ENCODE results near the gene LEFTY1. TPM values are rescaled to one million over a fixed set of nuclear protein-coding genes. Genes with fewer than 3 reads are reported as not detected.

The LEFTY1 gene
- total RNA-seq, 1 donor from 2014 or later = 0.40 TPM

DNA sequence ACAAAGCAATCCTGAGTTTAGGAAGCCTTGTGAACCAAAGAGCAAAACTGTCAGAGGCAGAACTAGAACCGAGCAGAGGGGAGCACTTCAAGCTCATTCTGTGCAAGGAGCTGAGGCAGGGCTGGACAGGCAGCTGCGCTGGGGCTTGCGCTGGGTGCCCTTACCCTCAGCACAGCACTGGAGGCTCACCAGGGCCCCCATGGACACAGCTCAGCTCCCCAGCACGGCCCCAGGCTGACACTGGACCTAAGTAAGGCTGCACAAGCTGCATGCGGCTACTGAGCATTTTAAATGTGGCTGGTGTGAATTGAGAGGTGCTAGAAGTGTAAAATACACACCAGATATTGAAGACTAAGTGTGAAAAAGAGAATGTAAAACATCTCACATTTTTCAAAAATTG lies 28.8 kb downstream of the LEFTY1 start:
- no peaks in the 10 kb centered on the region for H3K27me3 Mint-ChIP-seq (ENCODE audit: unreplicated experiment)
- no peaks in the 10 kb centered on the region for H3K9me3 Mint-ChIP-seq (ENCODE audit: unreplicated experiment)
- no peak overlapping the region for H3K4me3 Mint-ChIP-seq (ENCODE audit: unreplicated experiment)
- H3K4me1 Mint-ChIP-seq (ENCODE audit: unreplicated experiment) = peaks cover 6% of the 10 kb centered on the region
- H3K36me3 Mint-ChIP-seq (ENCODE audit: unreplicated experiment) = peaks cover 31% of the 10 kb centered on the region
- TF ChIP-seq, protein P1, sequence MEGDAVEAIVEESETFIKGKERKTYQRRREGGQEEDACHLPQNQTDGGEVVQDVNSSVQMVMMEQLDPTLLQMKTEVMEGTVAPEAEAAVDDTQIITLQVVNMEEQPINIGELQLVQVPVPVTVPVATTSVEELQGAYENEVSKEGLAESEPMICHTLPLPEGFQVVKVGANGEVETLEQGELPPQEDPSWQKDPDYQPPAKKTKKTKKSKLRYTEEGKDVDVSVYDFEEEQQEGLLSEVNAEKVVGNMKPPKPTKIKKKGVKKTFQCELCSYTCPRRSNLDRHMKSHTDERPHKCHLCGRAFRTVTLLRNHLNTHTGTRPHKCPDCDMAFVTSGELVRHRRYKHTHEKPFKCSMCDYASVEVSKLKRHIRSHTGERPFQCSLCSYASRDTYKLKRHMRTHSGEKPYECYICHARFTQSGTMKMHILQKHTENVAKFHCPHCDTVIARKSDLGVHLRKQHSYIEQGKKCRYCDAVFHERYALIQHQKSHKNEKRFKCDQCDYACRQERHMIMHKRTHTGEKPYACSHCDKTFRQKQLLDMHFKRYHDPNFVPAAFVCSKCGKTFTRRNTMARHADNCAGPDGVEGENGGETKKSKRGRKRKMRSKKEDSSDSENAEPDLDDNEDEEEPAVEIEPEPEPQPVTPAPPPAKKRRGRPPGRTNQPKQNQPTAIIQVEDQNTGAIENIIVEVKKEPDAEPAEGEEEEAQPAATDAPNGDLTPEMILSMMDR (IDR thresholded peaks at IDR 0.05) = no peak
- no peak for DNase-seq (ENCODE audit: extremely low spot score, unreplicated experiment)
- no peak overlapping the region for H3K27ac Mint-ChIP-seq (ENCODE audit: unreplicated experiment)

DNA sequence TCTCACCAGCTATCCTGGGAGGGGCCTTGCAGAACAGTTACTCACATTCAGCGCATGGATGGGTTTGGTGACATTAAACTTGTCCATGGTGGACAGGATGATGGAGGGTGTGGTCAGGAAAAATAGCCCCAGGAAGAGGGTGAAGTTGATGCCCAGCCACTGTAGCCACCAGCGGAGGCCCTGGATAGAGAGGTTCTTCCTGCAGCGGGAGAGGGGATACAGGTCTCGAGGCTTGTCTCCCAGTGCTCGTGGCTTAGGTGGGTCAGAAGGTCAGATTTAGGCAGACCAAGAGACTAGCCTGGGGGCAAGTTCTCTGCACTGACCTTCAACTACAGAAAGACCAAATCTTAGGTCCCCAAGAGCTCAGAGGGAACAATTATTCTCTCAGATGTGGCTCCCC lies 29.8 kb downstream of the LEFTY1 start:
- Mint-ChIP-seq H3K27me3 (ENCODE audit: unreplicated experiment) (no peaks in the 10 kb centered on the region), H3K9me3 (ENCODE audit: unreplicated experiment) (no peaks in the 10 kb centered on the region), H3K36me3 (ENCODE audit: unreplicated experiment) (peaks cover 35% of the 10 kb centered on the region), H3K4me1 (ENCODE audit: unreplicated experiment) (peaks cover 4% of the 10 kb centered on the region), H3K27ac (ENCODE audit: unreplicated experiment) (no peak overlapping the region), H3K4me3 (ENCODE audit: unreplicated experiment) (no peak overlapping the region)
- TF ChIP-seq, protein P1 (IDR thresholded peaks at IDR 0.05) = no peak
- no peak for DNase-seq (ENCODE audit: extremely low spot score, unreplicated experiment)

DNA sequence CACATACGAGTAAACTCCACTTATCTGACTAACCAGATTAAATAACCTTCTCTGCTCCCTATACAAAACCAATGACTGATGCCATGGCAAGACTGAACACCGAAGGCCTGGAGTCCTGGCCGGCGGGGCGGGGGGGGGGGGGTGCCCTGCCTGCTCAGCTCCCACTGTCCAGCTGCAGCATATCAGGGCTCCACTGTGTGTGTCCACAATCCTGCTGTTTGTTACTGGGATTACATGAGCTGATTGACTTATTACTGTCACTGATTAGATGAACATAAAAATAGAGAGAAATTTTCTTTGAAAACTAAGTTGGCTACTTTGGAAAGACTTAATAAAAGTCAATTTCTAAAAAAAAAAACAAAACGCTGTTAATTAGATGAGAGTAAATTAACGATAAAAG lies 31.7 kb downstream of the LEFTY1 start:
- peaks cover 32% of the 10 kb centered on the region for H3K36me3 Mint-ChIP-seq (ENCODE audit: unreplicated experiment)
- no peak overlapping the region for H3K27ac Mint-ChIP-seq (ENCODE audit: unreplicated experiment)
- DNase-seq (ENCODE audit: extremely low spot score, unreplicated experiment) = no peak
- H3K4me1 Mint-ChIP-seq (ENCODE audit: unreplicated experiment) = no peaks in the 10 kb centered on the region
- TF ChIP-seq, protein P1 (IDR thresholded peaks at IDR 0.05) = no peak
- H3K9me3 Mint-ChIP-seq (ENCODE audit: unreplicated experiment) = no peaks in the 10 kb centered on the region
- no peak overlapping the region for H3K4me3 Mint-ChIP-seq (ENCODE audit: unreplicated experiment)
- H3K27me3 Mint-ChIP-seq (ENCODE audit: unreplicated experiment) = no peaks in the 10 kb centered on the region

DNA sequence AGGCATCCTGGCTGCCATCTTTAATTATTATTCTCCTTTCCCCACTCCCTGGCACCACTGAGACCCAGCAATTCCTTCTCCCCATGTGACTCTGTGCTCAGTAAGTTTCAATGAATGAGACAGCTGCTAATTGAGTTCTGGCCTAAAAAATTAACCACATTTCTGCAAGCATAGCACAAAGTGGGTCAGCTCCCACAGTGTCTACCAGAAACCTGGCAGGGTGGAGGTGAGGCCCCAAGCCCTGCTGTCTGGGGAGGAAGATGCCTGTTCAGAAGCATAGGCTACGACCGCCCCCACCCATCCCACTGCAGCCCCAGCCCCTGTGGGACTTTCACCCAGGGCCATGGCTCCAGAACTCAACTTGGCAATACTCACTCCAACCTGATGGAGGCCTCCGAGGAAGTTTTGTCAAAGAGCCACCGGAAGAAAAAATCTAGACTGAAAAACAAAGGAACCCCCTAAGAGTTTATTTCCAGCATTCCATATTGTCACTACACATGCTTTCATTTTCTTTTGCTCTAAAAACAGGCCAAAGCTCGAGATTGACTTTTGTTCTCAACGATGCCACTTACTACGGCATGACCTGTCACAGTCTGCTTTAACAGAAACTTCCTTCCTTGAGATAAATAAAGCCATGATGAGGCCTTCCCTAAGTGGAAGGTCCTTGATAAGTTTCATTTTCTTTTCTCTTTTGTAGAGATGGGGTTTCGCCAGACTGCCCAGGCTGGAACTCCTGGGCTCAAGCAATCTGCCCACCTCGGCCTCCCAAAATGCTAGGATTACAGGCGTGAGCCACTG lies 33.2 kb downstream of the LEFTY1 start:
- DNase-seq (ENCODE audit: extremely low spot score, unreplicated experiment) = no peak
- Mint-ChIP-seq H3K27ac (ENCODE audit: unreplicated experiment) (no peak overlapping the region), H3K27me3 (ENCODE audit: unreplicated experiment) (no peaks in the 10 kb centered on the region), H3K9me3 (ENCODE audit: unreplicated experiment) (no peaks in the 10 kb centered on the region), H3K4me1 (ENCODE audit: unreplicated experiment) (no peaks in the 10 kb centered on the region), H3K4me3 (ENCODE audit: unreplicated experiment) (no peak overlapping the region), H3K36me3 (ENCODE audit: unreplicated experiment) (peaks cover 29% of the 10 kb centered on the region)
- TF ChIP-seq, protein P1 (IDR thresholded peaks at IDR 0.05) = no peak

DNA sequence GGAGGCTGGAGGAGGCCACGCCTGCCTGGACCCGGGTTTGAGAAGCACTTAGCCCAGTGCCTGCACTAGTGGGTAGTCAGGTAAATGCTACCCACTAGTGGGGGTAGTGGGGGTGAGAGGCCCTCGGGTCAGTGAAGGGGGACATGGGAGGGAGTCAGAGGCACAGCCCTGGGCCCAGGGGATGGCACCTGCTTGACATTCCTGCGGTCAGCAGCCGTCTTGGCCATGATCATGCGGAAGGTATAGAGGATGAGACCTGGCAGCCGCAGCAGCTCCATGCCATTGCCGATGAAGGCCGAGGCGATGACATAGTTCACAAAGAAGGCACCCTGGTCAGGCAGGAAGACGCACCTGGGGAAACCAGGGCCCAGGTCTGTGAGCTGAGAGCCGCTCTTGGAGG lies 35.5 kb downstream of the LEFTY1 start:
- Mint-ChIP-seq H3K36me3 (ENCODE audit: unreplicated experiment) (peaks cover 24% of the 10 kb centered on the region), H3K4me1 (ENCODE audit: unreplicated experiment) (peaks cover 2% of the 10 kb centered on the region), H3K27me3 (ENCODE audit: unreplicated experiment) (no peaks in the 10 kb centered on the region), H3K4me3 (ENCODE audit: unreplicated experiment) (no peak overlapping the region), H3K9me3 (ENCODE audit: unreplicated experiment) (no peaks in the 10 kb centered on the region), H3K27ac (ENCODE audit: unreplicated experiment) (no peak overlapping the region)
- DNase-seq (ENCODE audit: extremely low spot score, unreplicated experiment) = no peak
- TF ChIP-seq, protein P1 (IDR thresholded peaks at IDR 0.05) = no peak

Data from osteocyte (in vitro differentiated cells).